GM23248 (cell line): ENCODE measurements around the gene FBH1. TPM values are rescaled to one million over a fixed set of nuclear protein-coding genes. Genes with fewer than 3 reads are reported as not detected.

Experiments used
- DNase-seq: peaks from one replicate; pipeline ENCODE4 v3.0.0-alpha.2; 2015
- H2AFZ ChIP-seq: fragments of 200-600 bp; sonication (generic); 2 replicates; pipeline ENCODE4 v1.6.1; 2016; ENCODE audit warnings: antibody characterized with exemption
- H3F3A ChIP-seq: fragments of 200-600 bp; sonication (generic); 2 replicates; pipeline ENCODE4 v1.6.1; 2016; ENCODE audit warnings: mild to moderate bottlenecking, antibody characterized with exemption, mixed run types; ENCODE audit not compliant: insufficient read depth
- H3K27ac ChIP-seq: fragments of 200-600 bp; sonication (generic); 2 replicates; pipeline ENCODE4 v1.5.1; 2016; ENCODE audit warnings: mild to moderate bottlenecking
- H3K27me3 ChIP-seq: fragments of 200-600 bp; sonication (generic); replicated peaks from 2 replicates; pipeline ENCODE4 v1.6.1; 2016; ENCODE audit warnings: mild to moderate bottlenecking; ENCODE audit not compliant: insufficient read depth
- H3K36me3 ChIP-seq: fragments of 200-600 bp; sonication (generic); 2 replicates; pipeline ENCODE4 v1.6.1; 2016; ENCODE audit warnings: low read depth, mild to moderate bottlenecking
- H3K4me1 ChIP-seq: fragments of 200-600 bp; sonication (generic); 2 replicates; pipeline ENCODE4 v1.6.1; 2016; ENCODE audit warnings: mild to moderate bottlenecking; ENCODE audit not compliant: insufficient read depth
- H3K4me2 ChIP-seq: fragments of 200-600 bp; sonication (generic); one replicate; pipeline ENCODE4 v1.6.1; 2016; ENCODE audit warnings: mild to moderate bottlenecking; ENCODE audit not compliant: unreplicated experiment
- H3K4me3 ChIP-seq: fragments of 200-600 bp; sonication (generic); 2 replicates; pipeline ENCODE4 v1.5.1; 2016; ENCODE audit warnings: mild to moderate bottlenecking
- H3K79me2 ChIP-seq: fragments of 200-600 bp; sonication (generic); 2 replicates; pipeline ENCODE4 v1.6.1; 2016; ENCODE audit warnings: mild to moderate bottlenecking; ENCODE audit not compliant: insufficient read depth
- H3K9ac ChIP-seq: fragments of 200-600 bp; sonication (generic); 2 replicates; pipeline ENCODE4 v1.6.1; 2016; ENCODE audit warnings: mild to moderate bottlenecking
- H3K9me2 ChIP-seq: fragments of 200-600 bp; sonication (generic); 2 replicates; pipeline ENCODE4 v1.6.1; 2016; ENCODE audit warnings: mixed run types, mild to moderate bottlenecking, moderate library complexity; ENCODE audit not compliant: insufficient read depth
- H3K9me3 ChIP-seq: fragments of 200-600 bp; sonication (generic); one replicate; pipeline ENCODE4 v1.6.1; 2017; ENCODE audit warnings: low read depth
- H4K20me1 ChIP-seq: fragments of 200-600 bp; sonication (generic); 2 replicates; pipeline ENCODE4 v1.6.0; 2016; ENCODE audit not compliant: insufficient read depth
- EZH2 ChIP-seq: fragments of 200-600 bp; sonication (generic); IDR thresholded peaks from 2 replicates; pipeline ENCODE4 v1.6.1; 2018; ENCODE audit warnings: antibody characterized with exemption, mild to moderate bottlenecking; ENCODE audit not compliant: insufficient read depth, poor library complexity, severe bottlenecking
- EZH2phosphoT487 ChIP-seq: fragments of 200-600 bp; sonication (generic); IDR thresholded peaks from 2 replicates; pipeline ENCODE4 v1.6.1; 2018; ENCODE audit warnings: antibody characterized with exemption, moderate library complexity, mild to moderate bottlenecking, low read depth; ENCODE audit not compliant: insufficient read depth
- WGBS, 2 experiments: methylation state at CpG; one replicate each; pipeline ENCODE4 v1.1.6; 2015 to 2017; ENCODE audit warnings: low lambda C conversion rate in 2 of 2, low coverage in 1 of 2; ENCODE audit errors: missing lambda C conversion rate in 2 of 2; 5-methylcytosine and 5-hydroxymethylcytosine counted together
- in situ Hi-C: fragments of 300-500 bp; cut with MboI; formaldehyde crosslinking; loops from 2 replicates; pipeline ENCODE4 v1.15.0; 2020
- polyA plus RNA-seq: library from polyadenylated mRNA; unstranded; fragments of >200 nt; fragmentation: Nextera tagmentation; extraction: Ambion mirVana; gene quantifications from 2 replicates; pipeline ENCODE4 v1.2.1, GENCODE V29; 2016
- total RNA-seq: library from RNA; depleted of rRNA; stranded (reverse); fragments of >200 nt; shearing (Covaris generic); gene quantifications from 2 replicates; pipeline ENCODE4 v1.2.3, GENCODE V29; 2014

The FBH1 gene
- total and polyA plus RNA-seq, 2 experiments from 2014 or later, result 66.4 to 79.3 TPM

GRCh38 chr10:5882961-5883360 lies 7.1 kb upstream of the FBH1 start:
- no peaks in the 10 kb centered on the region for H3K9me2 ChIP-seq
- peaks cover 5% of the 10 kb centered on the region for H3F3A ChIP-seq
- in situ Hi-C loops, result no loop called here
- no peak for TF ChIP-seq EZH2phosphoT487
- no peak for TF ChIP-seq EZH2
- H2AFZ ChIP-seq, result no peak overlapping the region
- 83 to 84% methylated on average over 8 of the region's 8 CpGs for WGBS, 2 experiments
- no peak overlapping the region for H3K27ac ChIP-seq
- H3K27me3 ChIP-seq, result no peaks in the 10 kb centered on the region
- peaks cover 14% of the 10 kb centered on the region for H3K36me3 ChIP-seq
- H3K79me2 ChIP-seq, result peaks cover 11% of the 10 kb centered on the region
- no peaks in the 10 kb centered on the region for H3K4me1 ChIP-seq
- no peaks in the 10 kb centered on the region for H4K20me1 ChIP-seq
- no peak overlapping the region for H3K4me2 ChIP-seq
- no peak overlapping the region for H3K9ac ChIP-seq
- no peak overlapping the region for H3K4me3 ChIP-seq
- DNase-seq, result no peak
- no peaks in the 10 kb centered on the region for H3K9me3 ChIP-seq

DNA sequence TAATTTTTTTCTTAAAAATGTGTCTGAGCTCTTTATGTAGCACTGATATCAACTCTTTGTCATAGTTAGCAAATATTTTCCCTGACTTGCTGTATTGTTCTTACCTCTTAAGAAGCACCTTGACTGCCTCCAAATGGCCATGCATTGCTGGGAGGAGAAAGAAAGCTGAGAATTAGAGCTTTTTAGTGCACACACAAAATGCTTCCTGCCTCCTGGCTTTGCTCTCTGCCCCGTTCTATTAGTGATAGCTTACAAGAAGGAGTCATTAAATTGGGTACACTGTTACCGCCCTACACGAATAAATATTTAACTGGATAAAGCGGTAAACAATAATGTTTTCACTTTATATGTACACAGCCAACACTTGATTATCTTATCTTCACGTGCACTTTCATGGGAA lies 4.4 kb upstream of the FBH1 start:
- WGBS, 2 experiments, result 82 to 85% methylated on average over 5 of the region's 5 CpGs
- in situ Hi-C loops, result no loop called here

GRCh38 chr10:5887029-5887428 lies 3.0 kb upstream of the FBH1 start:
- Histone ChIP-seq H3K4me1 (peaks cover 12% of the 10 kb centered on the region), H2AFZ (no peak overlapping the region), H3K4me2 (no peak overlapping the region), H3K9ac (no peak overlapping the region), H4K20me1 (no peaks in the 10 kb centered on the region), H3K9me3 (no peaks in the 10 kb centered on the region), H3K4me3 (no peak overlapping the region), H3K36me3 (peaks cover 9% of the 10 kb centered on the region), H3K27me3 (no peaks in the 10 kb centered on the region), H3K27ac (no peak overlapping the region), H3K9me2 (no peaks in the 10 kb centered on the region), H3F3A (no peaks in the 10 kb centered on the region; the same call in 1 of the 2 replicates), H3K79me2 (peaks cover 38% of the 10 kb centered on the region)
- peak; percentile 9 for DNase-seq
- in situ Hi-C loops, result no loop called here
- WGBS, 2 experiments, result 6 to 14% methylated on average over 1 of the region's 1 CpG
- TF ChIP-seq EZH2, result no peak
- TF ChIP-seq EZH2phosphoT487, result no peak

More for the DNA sequence above, 4.4 kb upstream of the FBH1 start:
- no peak overlapping the region for H3K4me2 ChIP-seq
- no peak overlapping the region for H2AFZ ChIP-seq
- DNase-seq, result no peak
- no peaks in the 10 kb centered on the region for H3F3A ChIP-seq
- H3K4me3 ChIP-seq, result no peak overlapping the region
- peaks cover 9% of the 10 kb centered on the region for H3K36me3 ChIP-seq
- no peak for TF ChIP-seq EZH2
- no peak for TF ChIP-seq EZH2phosphoT487
- no peak overlapping the region for H3K27ac ChIP-seq
- no peaks in the 10 kb centered on the region for H3K9me3 ChIP-seq
- no peak overlapping the region for H3K9ac ChIP-seq
- no peaks in the 10 kb centered on the region for H4K20me1 ChIP-seq
- no peaks in the 10 kb centered on the region for H3K9me2 ChIP-seq
- peaks cover 24% of the 10 kb centered on the region for H3K79me2 ChIP-seq
- no peaks in the 10 kb centered on the region for H3K27me3 ChIP-seq
- no peaks in the 10 kb centered on the region for H3K4me1 ChIP-seq

DNA sequence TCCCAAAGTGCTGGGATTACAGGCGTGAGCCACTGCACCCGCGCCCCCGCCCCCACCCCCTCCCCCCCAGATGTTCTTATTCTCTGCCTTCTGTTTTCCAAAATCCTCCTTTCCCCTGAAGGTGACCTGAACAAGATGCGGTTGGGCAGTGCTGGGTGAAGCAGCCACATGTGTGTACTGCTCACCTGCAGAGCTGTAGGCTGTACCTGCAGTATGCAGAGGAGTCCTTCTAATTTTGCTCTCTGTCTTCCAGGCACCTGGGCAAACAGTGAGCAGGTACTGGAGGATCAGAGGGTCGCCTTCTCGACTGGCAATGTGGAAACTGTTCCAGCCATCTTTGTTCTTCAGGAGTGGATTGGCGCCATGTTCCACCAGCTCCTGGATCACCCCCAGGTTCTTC lies 2.4 kb upstream of the FBH1 start:
- no peaks in the 10 kb centered on the region for H4K20me1 ChIP-seq
- no peaks in the 10 kb centered on the region for H3K27me3 ChIP-seq
- H3K36me3 ChIP-seq, result peaks cover 9% of the 10 kb centered on the region
- H3K4me2 ChIP-seq, result no peak overlapping the region
- DNase-seq, result no peak
- H2AFZ ChIP-seq, result no peak overlapping the region
- H3K4me1 ChIP-seq, result peaks cover 19% of the 10 kb centered on the region
- H3K9me2 ChIP-seq, result no peaks in the 10 kb centered on the region
- H3K79me2 ChIP-seq, result peaks cover 44% of the 10 kb centered on the region
- no peak overlapping the region for H3K9ac ChIP-seq
- H3K9me3 ChIP-seq, result no peaks in the 10 kb centered on the region
- H3K27ac ChIP-seq, result no peak overlapping the region
- no peak overlapping the region for H3K4me3 ChIP-seq
- TF ChIP-seq EZH2, result no peak
- TF ChIP-seq EZH2phosphoT487, result no peak
- in situ Hi-C loops, result no loop called here
- 84 to 89% methylated on average over 4 to 8 of the region's 8 CpGs for WGBS, 2 experiments
- H3F3A ChIP-seq, result no peaks in the 10 kb centered on the region; the same call in 1 of the 2 replicates

GRCh38 chr10:5888351-5888750 lies 1.7 kb upstream of the FBH1 start:
- Histone ChIP-seq H3K9me3 (no peaks in the 10 kb centered on the region), H3K79me2 (peaks cover 51% of the 10 kb centered on the region), H3K9me2 (no peaks in the 10 kb centered on the region), H2AFZ (peak overlapping the region; percentile 74), H3K4me2 (peak overlapping the region; percentile 93), H3K27ac (peak overlapping the region; percentile 40), H3K36me3 (peaks cover 9% of the 10 kb centered on the region), H3K27me3 (no peaks in the 10 kb centered on the region), H3F3A (no peaks in the 10 kb centered on the region; the same call in 1 of the 2 replicates), H3K4me1 (peaks cover 20% of the 10 kb centered on the region), H4K20me1 (no peaks in the 10 kb centered on the region), H3K4me3 (peak overlapping the region; percentile 80), H3K9ac (peak overlapping the region; percentile 90)
- in situ Hi-C loops, result no loop called here
- WGBS, 2 experiments, result 38 to 39% methylated on average over 10 of the region's 10 CpGs
- DNase-seq, result peak; percentile 64
- TF ChIP-seq EZH2 (no peak), EZH2phosphoT487 (no peak)
